GM23248 (cell line): ENCODE measurements around the gene DLST. TPM values are rescaled to one million over a fixed set of nuclear protein-coding genes. Genes with fewer than 3 reads are reported as not detected.

ENCODE experiments used
- DNase-seq: peaks from one replicate; pipeline ENCODE4 v3.0.0-alpha.2; 2015
- H2AFZ ChIP-seq: fragments of 200-600 bp; sonication (generic); 2 replicates; pipeline ENCODE4 v1.6.1; 2016; ENCODE audit warnings: antibody characterized with exemption
- H3F3A ChIP-seq: fragments of 200-600 bp; sonication (generic); 2 replicates; pipeline ENCODE4 v1.6.1; 2016; ENCODE audit warnings: mild to moderate bottlenecking, antibody characterized with exemption, mixed run types; ENCODE audit not compliant: insufficient read depth
- H3K27ac ChIP-seq: fragments of 200-600 bp; sonication (generic); 2 replicates; pipeline ENCODE4 v1.5.1; 2016; ENCODE audit warnings: mild to moderate bottlenecking
- H3K27me3 ChIP-seq: fragments of 200-600 bp; sonication (generic); replicated peaks from 2 replicates; pipeline ENCODE4 v1.6.1; 2016; ENCODE audit warnings: mild to moderate bottlenecking; ENCODE audit not compliant: insufficient read depth
- H3K36me3 ChIP-seq: fragments of 200-600 bp; sonication (generic); 2 replicates; pipeline ENCODE4 v1.6.1; 2016; ENCODE audit warnings: low read depth, mild to moderate bottlenecking
- H3K4me1 ChIP-seq: fragments of 200-600 bp; sonication (generic); 2 replicates; pipeline ENCODE4 v1.6.1; 2016; ENCODE audit warnings: mild to moderate bottlenecking; ENCODE audit not compliant: insufficient read depth
- H3K4me2 ChIP-seq: fragments of 200-600 bp; sonication (generic); one replicate; pipeline ENCODE4 v1.6.1; 2016; ENCODE audit warnings: mild to moderate bottlenecking; ENCODE audit not compliant: unreplicated experiment
- H3K4me3 ChIP-seq: fragments of 200-600 bp; sonication (generic); 2 replicates; pipeline ENCODE4 v1.5.1; 2016; ENCODE audit warnings: mild to moderate bottlenecking
- H3K79me2 ChIP-seq: fragments of 200-600 bp; sonication (generic); 2 replicates; pipeline ENCODE4 v1.6.1; 2016; ENCODE audit warnings: mild to moderate bottlenecking; ENCODE audit not compliant: insufficient read depth
- H3K9ac ChIP-seq: fragments of 200-600 bp; sonication (generic); 2 replicates; pipeline ENCODE4 v1.6.1; 2016; ENCODE audit warnings: mild to moderate bottlenecking
- H3K9me2 ChIP-seq: fragments of 200-600 bp; sonication (generic); 2 replicates; pipeline ENCODE4 v1.6.1; 2016; ENCODE audit warnings: mixed run types, mild to moderate bottlenecking, moderate library complexity; ENCODE audit not compliant: insufficient read depth
- H3K9me3 ChIP-seq: fragments of 200-600 bp; sonication (generic); one replicate; pipeline ENCODE4 v1.6.1; 2017; ENCODE audit warnings: low read depth
- H4K20me1 ChIP-seq: fragments of 200-600 bp; sonication (generic); 2 replicates; pipeline ENCODE4 v1.6.0; 2016; ENCODE audit not compliant: insufficient read depth
- EZH2 ChIP-seq: fragments of 200-600 bp; sonication (generic); IDR thresholded peaks from 2 replicates; pipeline ENCODE4 v1.6.1; 2018; ENCODE audit warnings: antibody characterized with exemption, mild to moderate bottlenecking; ENCODE audit not compliant: insufficient read depth, poor library complexity, severe bottlenecking
- EZH2phosphoT487 ChIP-seq: fragments of 200-600 bp; sonication (generic); IDR thresholded peaks from 2 replicates; pipeline ENCODE4 v1.6.1; 2018; ENCODE audit warnings: antibody characterized with exemption, moderate library complexity, mild to moderate bottlenecking, low read depth; ENCODE audit not compliant: insufficient read depth
- WGBS, 2 experiments: methylation state at CpG; one replicate each; pipeline ENCODE4 v1.1.6; 2015 to 2017; ENCODE audit warnings: low lambda C conversion rate in 2 of 2, low coverage in 1 of 2; ENCODE audit errors: missing lambda C conversion rate in 2 of 2; 5-methylcytosine and 5-hydroxymethylcytosine counted together
- in situ Hi-C: fragments of 300-500 bp; cut with MboI; formaldehyde crosslinking; loops from 2 replicates; pipeline ENCODE4 v1.15.0; 2020
- polyA plus RNA-seq: library from polyadenylated mRNA; unstranded; fragments of >200 nt; fragmentation: Nextera tagmentation; extraction: Ambion mirVana; gene quantifications from 2 replicates; pipeline ENCODE4 v1.2.1, GENCODE V29; 2016
- total RNA-seq: library from RNA; depleted of rRNA; stranded (reverse); fragments of >200 nt; shearing (Covaris generic); gene quantifications from 2 replicates; pipeline ENCODE4 v1.2.3, GENCODE V29; 2014

The DLST gene
- total and polyA plus RNA-seq, 2 experiments from 2014 or later, result 11.8 to 60.8 TPM

- no peaks in the 10 kb centered on the region for H4K20me1 ChIP-seq
- no peaks in the 10 kb centered on the region for H3K9me2 ChIP-seq
- in situ Hi-C loops, result loop anchor here (25.0 kb wide), 1 partner anchor 345 kb away; the partner anchor contains the start of gene FOS
- DNase-seq, result no peak
- no peak overlapping the region for H3K4me2 ChIP-seq
- H3K36me3 ChIP-seq, result no peaks in the 10 kb centered on the region
- H3K9ac ChIP-seq, result no peak overlapping the region
- H3K79me2 ChIP-seq, result no peaks in the 10 kb centered on the region
- 82 to 92% methylated on average over 11 to 12 of the region's 12 CpGs for WGBS, 2 experiments
- H2AFZ ChIP-seq, result peak overlapping the region; percentile 54
- H3F3A ChIP-seq, result peaks cover 29% of the 10 kb centered on the region
- H3K9me3 ChIP-seq, result no peaks in the 10 kb centered on the region
- TF ChIP-seq EZH2phosphoT487 (no peak), EZH2 (no peak)
- H3K4me1 ChIP-seq, result peaks cover 32% of the 10 kb centered on the region
- H3K27me3 ChIP-seq, result no peaks in the 10 kb centered on the region
- H3K4me3 ChIP-seq, result no peak overlapping the region
- no peak overlapping the region for H3K27ac ChIP-seq
These were observed 60.5 kb downstream of the DLST start for GRCh38 chr14:74942181-74942580.

- 83% methylated on average over 10 to 11 of the region's 11 CpGs for WGBS, 2 experiments
- DNase-seq, result no peak
- H3K27me3 ChIP-seq, result no peaks in the 10 kb centered on the region
- no peaks in the 10 kb centered on the region for H3K79me2 ChIP-seq
- H3K27ac ChIP-seq, result no peak overlapping the region
- in situ Hi-C loops, result loop anchor here (25.0 kb wide), 1 partner anchor 345 kb away; the partner anchor contains the start of gene FOS
- H3K9ac ChIP-seq, result no peak overlapping the region
- H3K9me2 ChIP-seq, result no peaks in the 10 kb centered on the region
- H3K9me3 ChIP-seq, result no peaks in the 10 kb centered on the region
- no peak overlapping the region for H3K4me2 ChIP-seq
- H3K4me3 ChIP-seq, result no peak overlapping the region
- no peak overlapping the region for H2AFZ ChIP-seq
- TF ChIP-seq EZH2, result no peak
- TF ChIP-seq EZH2phosphoT487, result no peak
- H4K20me1 ChIP-seq, result no peaks in the 10 kb centered on the region
- peaks cover 32% of the 10 kb centered on the region for H3K4me1 ChIP-seq
- no peaks in the 10 kb centered on the region for H3K36me3 ChIP-seq
- peaks cover 29% of the 10 kb centered on the region for H3F3A ChIP-seq
These were observed 60.9 kb downstream of the DLST start for GRCh38 chr14:74942608-74943007.

- Histone ChIP-seq H2AFZ (no peak overlapping the region), H3K4me2 (no peak overlapping the region), H3K36me3 (no peaks in the 10 kb centered on the region), H3K27me3 (no peaks in the 10 kb centered on the region), H3F3A (peaks cover 13% of the 10 kb centered on the region), H3K79me2 (no peaks in the 10 kb centered on the region), H3K9ac (no peak overlapping the region), H3K4me1 (peaks cover 17% of the 10 kb centered on the region), H3K4me3 (no peak overlapping the region), H3K9me3 (no peaks in the 10 kb centered on the region), H3K27ac (no peak overlapping the region), H3K9me2 (no peaks in the 10 kb centered on the region), H4K20me1 (no peaks in the 10 kb centered on the region)
- in situ Hi-C loops, result loop anchor here (25.0 kb wide), 1 partner anchor 342 kb away; the partner anchor contains the start of gene FOS
- DNase-seq, result peak; percentile 46
- no peak for TF ChIP-seq EZH2phosphoT487
- no peak for TF ChIP-seq EZH2
- WGBS, 2 experiments, result 69 to 72% methylated on average over 17 of the region's 17 CpGs
These were observed 63.6 kb downstream of the DLST start for GRCh38 chr14:74945261-74945851.

- 46 to 48% methylated on average over 17 of the region's 17 CpGs for WGBS, 2 experiments
- H3K9me3 ChIP-seq, result no peaks in the 10 kb centered on the region
- no peak overlapping the region for H3K4me3 ChIP-seq
- H3F3A ChIP-seq, result peaks cover 6% of the 10 kb centered on the region
- no peaks in the 10 kb centered on the region for H3K79me2 ChIP-seq
- H3K9me2 ChIP-seq, result no peaks in the 10 kb centered on the region
- H3K36me3 ChIP-seq, result no peaks in the 10 kb centered on the region
- H4K20me1 ChIP-seq, result no peaks in the 10 kb centered on the region
- H3K9ac ChIP-seq, result no peak overlapping the region
- H3K27me3 ChIP-seq, result no peaks in the 10 kb centered on the region
- DNase-seq, result peak; percentile 71
- no peak overlapping the region for H3K4me2 ChIP-seq
- no peak overlapping the region for H3K27ac ChIP-seq
- peak overlapping the region; percentile 36 for H2AFZ ChIP-seq
- TF ChIP-seq EZH2, result no peak
- no peak for TF ChIP-seq EZH2phosphoT487
- in situ Hi-C loops, result loop anchor here (25.0 kb wide), 1 partner anchor 341 kb away; the partner anchor contains the start of gene FOS
- peaks cover 11% of the 10 kb centered on the region for H3K4me1 ChIP-seq
These were observed 64.3 kb downstream of the DLST start for GRCh38 chr14:74945852-74946658.
